Brain microvascular endothelial cell (primary cell): ENCODE measurements around the gene TMEM81.

Experiments
- DNase-seq: peaks from one replicate; pipeline ENCODE4 v3.0.0-alpha.2; 2020
- H3K27ac ChIP-seq: fragments of 250-450 bp; sonication (Bioruptor Pico); 2 replicates; pipeline ENCODE4 v1.5.1; 2020; ENCODE audit warnings: mild to moderate bottlenecking, moderate library complexity
- H3K27me3 ChIP-seq: fragments of 250-450 bp; sonication (Bioruptor Pico); replicated peaks from 2 replicates; pipeline ENCODE4 v1.5.1; 2020; ENCODE audit warnings: mild to moderate bottlenecking
- H3K36me3 ChIP-seq: fragments of 250-450 bp; sonication (Bioruptor Pico); replicated peaks from 2 replicates; pipeline ENCODE4 v1.5.1; 2020; ENCODE audit warnings: mild to moderate bottlenecking
- H3K4me3 ChIP-seq: 2 replicates; pipeline ENCODE4 v1.5.1; 2011; ENCODE audit warnings: low read depth, mild to moderate bottlenecking, control low read depth, low read length, moderate library complexity
- in situ Hi-C: cut with HindIII; loops from 2 replicates; pipeline ENCODE4 v1.10.0; 2017; ENCODE audit warnings: low sequenced_read_pairs, low pct_ligation_motif_present
- TF ChIP-seq, protein P1 (sequence below): IDR thresholded peaks from 2 replicates; pipeline ENCODE4 v1.5.1; 2011; ENCODE audit warnings: low read depth, mild to moderate bottlenecking, moderate library complexity, low read length, control low read depth, inconsistent platforms; ENCODE audit errors: missing control alignments

The TMEM81 gene

DNA sequence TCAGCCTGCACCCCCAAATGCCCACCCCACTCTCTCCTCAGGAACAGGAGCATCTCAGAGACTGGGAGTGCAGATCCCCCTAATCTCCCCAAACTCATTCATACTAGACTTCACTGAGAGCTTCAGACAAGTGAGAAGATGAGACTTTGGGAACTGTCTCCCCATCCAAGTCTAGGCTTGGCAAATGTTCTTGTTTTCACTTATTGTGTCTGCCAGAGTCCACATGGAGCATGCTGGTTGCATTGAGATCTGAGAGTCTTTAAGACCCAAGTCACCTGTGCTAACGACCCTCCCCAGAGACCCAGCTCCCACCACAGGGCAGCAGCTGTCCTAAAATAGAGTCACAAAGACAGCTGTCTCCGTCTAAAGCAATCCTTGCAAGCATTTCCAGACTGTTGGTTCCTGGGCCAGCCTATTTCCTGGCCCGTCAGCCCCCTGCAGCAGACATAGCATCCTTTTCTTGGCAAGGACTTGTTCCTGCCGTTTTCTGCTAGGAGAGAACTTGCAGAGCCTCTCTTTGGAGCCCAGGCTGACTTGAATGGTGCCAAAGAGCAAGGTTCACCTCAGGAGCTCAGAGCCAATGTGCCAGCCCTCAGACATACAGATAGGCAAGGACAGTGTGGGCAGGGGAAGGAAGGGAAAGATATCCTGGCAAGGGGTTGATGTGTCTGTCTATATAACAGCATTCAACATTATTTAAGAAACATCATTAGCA is 43.1 kb downstream of the TMEM81 start:
- no peak for DNase-seq
- H3K27me3 ChIP-seq = peaks cover 47% of the 10 kb centered on the region
- in situ Hi-C loops = no loop called here
- no peak overlapping the region for H3K27ac ChIP-seq
- H3K36me3 ChIP-seq = no peaks in the 10 kb centered on the region
- TF ChIP-seq, protein P1, sequence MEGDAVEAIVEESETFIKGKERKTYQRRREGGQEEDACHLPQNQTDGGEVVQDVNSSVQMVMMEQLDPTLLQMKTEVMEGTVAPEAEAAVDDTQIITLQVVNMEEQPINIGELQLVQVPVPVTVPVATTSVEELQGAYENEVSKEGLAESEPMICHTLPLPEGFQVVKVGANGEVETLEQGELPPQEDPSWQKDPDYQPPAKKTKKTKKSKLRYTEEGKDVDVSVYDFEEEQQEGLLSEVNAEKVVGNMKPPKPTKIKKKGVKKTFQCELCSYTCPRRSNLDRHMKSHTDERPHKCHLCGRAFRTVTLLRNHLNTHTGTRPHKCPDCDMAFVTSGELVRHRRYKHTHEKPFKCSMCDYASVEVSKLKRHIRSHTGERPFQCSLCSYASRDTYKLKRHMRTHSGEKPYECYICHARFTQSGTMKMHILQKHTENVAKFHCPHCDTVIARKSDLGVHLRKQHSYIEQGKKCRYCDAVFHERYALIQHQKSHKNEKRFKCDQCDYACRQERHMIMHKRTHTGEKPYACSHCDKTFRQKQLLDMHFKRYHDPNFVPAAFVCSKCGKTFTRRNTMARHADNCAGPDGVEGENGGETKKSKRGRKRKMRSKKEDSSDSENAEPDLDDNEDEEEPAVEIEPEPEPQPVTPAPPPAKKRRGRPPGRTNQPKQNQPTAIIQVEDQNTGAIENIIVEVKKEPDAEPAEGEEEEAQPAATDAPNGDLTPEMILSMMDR = no peak
- no peak overlapping the region for H3K4me3 ChIP-seq

DNA sequence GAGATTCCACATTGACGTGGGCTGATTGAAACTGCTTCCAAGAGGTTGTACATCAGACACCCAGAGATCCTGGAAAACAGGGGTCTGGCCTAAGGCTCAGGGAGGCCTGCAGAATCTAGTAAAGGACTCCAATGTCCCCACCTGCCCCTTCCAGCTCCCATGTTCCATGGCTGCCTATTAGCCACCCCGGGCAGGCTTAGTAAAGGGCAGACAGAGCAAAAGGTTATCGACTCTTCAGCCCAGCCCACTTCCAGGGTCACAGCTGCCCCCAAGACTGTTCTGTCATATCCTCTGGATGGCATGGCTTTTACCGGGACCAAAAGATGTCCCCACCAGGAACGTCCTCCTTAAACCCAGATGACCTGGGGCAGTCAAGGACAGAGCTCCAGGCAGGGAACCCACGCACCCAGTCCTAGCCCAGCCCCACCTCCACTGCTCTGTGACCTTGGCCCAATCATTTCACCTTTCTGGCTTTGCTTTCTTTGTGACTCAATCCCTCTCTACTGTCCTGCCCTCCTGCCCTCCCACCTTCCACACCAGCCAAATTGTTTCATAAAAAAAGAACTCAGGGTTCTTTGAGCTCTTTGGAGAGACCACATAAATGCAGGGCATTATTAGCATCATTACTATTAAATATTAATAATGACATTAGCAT is 46.0 kb downstream of the TMEM81 start:
- H3K4me3 ChIP-seq = no peak overlapping the region
- DNase-seq = no peak
- in situ Hi-C loops = no loop called here
- peaks cover 20% of the 10 kb centered on the region for H3K27me3 ChIP-seq
- no peaks in the 10 kb centered on the region for H3K36me3 ChIP-seq
- TF ChIP-seq, protein P1 = no peak
- no peak overlapping the region for H3K27ac ChIP-seq

DNA sequence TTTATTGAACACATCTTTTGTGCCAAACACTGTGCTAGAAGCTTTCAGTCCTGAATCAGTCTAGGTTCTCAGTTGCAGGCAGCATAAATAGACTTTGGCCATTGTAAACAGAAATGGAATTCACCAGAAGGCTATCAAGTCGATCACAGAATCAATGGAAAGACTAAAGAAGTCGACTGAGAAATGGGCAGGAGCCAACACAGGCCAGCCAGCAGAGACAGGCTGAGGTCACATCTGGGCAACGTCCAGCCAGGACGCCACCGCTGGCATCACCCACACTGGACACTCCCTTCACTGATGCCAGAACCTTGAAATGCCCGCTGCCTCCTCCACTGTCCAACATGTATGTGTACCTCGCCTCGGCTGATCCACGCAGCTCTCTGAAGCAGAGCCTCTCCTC is 46.7 kb downstream of the TMEM81 start:
- H3K27me3 ChIP-seq = peaks cover 14% of the 10 kb centered on the region
- TF ChIP-seq, protein P1 = no peak
- no peak overlapping the region for H3K27ac ChIP-seq
- in situ Hi-C loops = no loop called here
- H3K4me3 ChIP-seq = no peak overlapping the region
- no peak for DNase-seq
- H3K36me3 ChIP-seq = no peaks in the 10 kb centered on the region
